Activated CD4-positive, alpha-beta T cell treated with anti-CD3 and anti-CD28 coated beads for 36 hours (primary cell): Measurements from ENCODE around the gene CPED1. TPM values are rescaled to one million over a fixed set of nuclear protein-coding genes. Genes with fewer than 3 reads are reported as not detected.
"Not testable (repeated sequence)": the region's sequence is repeated elsewhere in the genome, so short reads cannot be mapped to it uniquely, and the experiment has no call there.

Source experiments
- ATAC-seq: fragments of 200-7000 bp; cut with Tn5 transposase; one replicate; pipeline ENCODE4 v1.10.0; 2021; ENCODE audit warnings: mild to moderate bottlenecking, moderate library complexity
- CTCF ChIA-PET: fragments of 350-600 bp; sonication (Branson Sonifier 250); formaldehyde crosslinking; loops from one replicate; lab custom pipeline; 2021; ENCODE audit warnings: antibody characterized with exemption; lab: Charles Lee
- POLR2A ChIA-PET: fragments of 350-600 bp; sonication (Branson Sonifier 250); formaldehyde crosslinking; loops from one replicate; lab custom pipeline; 2021; ENCODE audit warnings: antibody characterized with exemption, inconsistent platforms; lab: Charles Lee
- DNase-seq: peaks from one replicate; pipeline ENCODE4 v3.0.0-alpha.2; 2020
- H3K27ac Mint-ChIP-seq: one replicate; pipeline ENCODE4 v1.8.0; 2021; ENCODE audit warnings: mixed read lengths
- H3K27me3 Mint-ChIP-seq: one replicate; pipeline ENCODE4 v1.8.0; 2021; ENCODE audit warnings: mixed read lengths
- H3K36me3 Mint-ChIP-seq: one replicate; pipeline ENCODE4 v1.8.0; 2021; ENCODE audit warnings: low read depth, mixed read lengths
- H3K4me1 Mint-ChIP-seq: one replicate; pipeline ENCODE4 v1.8.0; 2021; ENCODE audit warnings: mixed read lengths
- H3K4me3 Mint-ChIP-seq: one replicate; pipeline ENCODE4 v1.8.0; 2021; ENCODE audit warnings: mild to moderate bottlenecking, moderate library complexity, mixed read lengths
- H3K9me3 Mint-ChIP-seq: one replicate; pipeline ENCODE4 v1.8.0; 2021; ENCODE audit warnings: low read depth, mixed read lengths
- intact Hi-C, 2 experiments: fragments of 100-400 bp; cut with DNase I in 1 of 2; cut with micrococcal nuclease in 1 of 2; formaldehyde crosslinking; loops; one replicate each; pipeline versions ENCODE4 v1.14.2 to v1.15.1; 2022 to 2024; cut with DNase I, micrococcal nuclease
- total RNA-seq, 2 experiments: library from RNA; stranded (reverse); gene quantifications; one replicate each; pipeline ENCODE4 v1.2.3, GENCODE V29; 2021

CPED1 gene
- total RNA-seq, 2 experiments from 2014 or later, result not detected

- Mint-ChIP-seq H3K9me3 (peaks cover 2% of the 10 kb centered on the region), H3K36me3 (no peaks in the 10 kb centered on the region), H3K4me1 (no peaks in the 10 kb centered on the region), H3K27me3 (peaks cover 7% of the 10 kb centered on the region), H3K4me3 (no peak overlapping the region), H3K27ac (no peak overlapping the region)
- no peak for DNase-seq
- POLR2A ChIA-PET, result no interaction called here
- CTCF ChIA-PET, result no interaction called here
- ATAC-seq, result no peak
- intact Hi-C loops, result no loop called here
These were observed 240.3 kb downstream of the CPED1 start for GRCh38 chr7:121228779-121229178.

GRCh38 chr7:121235201-121235600 is 246.7 kb downstream of the CPED1 start:
- no peaks in the 10 kb centered on the region for H3K36me3 Mint-ChIP-seq
- H3K9me3 Mint-ChIP-seq, result no peaks in the 10 kb centered on the region
- H3K4me1 Mint-ChIP-seq, result no peaks in the 10 kb centered on the region
- peaks cover 2% of the 10 kb centered on the region for H3K27me3 Mint-ChIP-seq
- no peak overlapping the region for H3K27ac Mint-ChIP-seq
- intact Hi-C loops, result no loop called here
- ChIA-PET CTCF (no interaction called here), POLR2A (no interaction called here)
- DNase-seq (no peak), ATAC-seq (no peak)
- no peak overlapping the region for H3K4me3 Mint-ChIP-seq

GRCh38 chr7:121237601-121238000 is 249.1 kb downstream of the CPED1 start:
- DNase-seq (no peak), ATAC-seq (no peak)
- POLR2A ChIA-PET, result no interaction called here
- CTCF ChIA-PET, result interaction anchor here (1.1 kb wide), 1 partner anchor 10 kb away, joined by 3 read pairs; no protein-coding TSS in a partner anchor
- Mint-ChIP-seq H3K27me3 (no peaks in the 10 kb centered on the region), H3K9me3 (no peaks in the 10 kb centered on the region), H3K36me3 (no peaks in the 10 kb centered on the region), H3K27ac (no peak overlapping the region), H3K4me1 (no peaks in the 10 kb centered on the region), H3K4me3 (no peak overlapping the region)
- intact Hi-C loops, result no loop called here

GRCh38 chr7:121244120-121244870 is 255.8 kb downstream of the CPED1 start:
- ATAC-seq (no peak), DNase-seq (no peak)
- ChIA-PET POLR2A (no interaction called here), CTCF (no interaction called here)
- Mint-ChIP-seq H3K9me3 (peaks cover 7% of the 10 kb centered on the region), H3K27me3 (peaks cover 2% of the 10 kb centered on the region), H3K36me3 (no peaks in the 10 kb centered on the region), H3K4me3 (no peak overlapping the region), H3K4me1 (no peaks in the 10 kb centered on the region), H3K27ac (no peak overlapping the region)
- intact Hi-C loops, result no loop called here

GRCh38 chr7:121251367-121251766 is 262.9 kb downstream of the CPED1 start:
- H3K36me3 Mint-ChIP-seq, DNase-seq, H3K27me3 Mint-ChIP-seq, CTCF ChIA-PET, H3K4me1 Mint-ChIP-seq, intact Hi-C loops, ATAC-seq, H3K4me3 Mint-ChIP-seq, H3K9me3 Mint-ChIP-seq, POLR2A ChIA-PET, H3K27ac Mint-ChIP-seq: not testable (repeated sequence)

GRCh38 chr7:121252523-121253235 is 264.2 kb downstream of the CPED1 start:
- DNase-seq, POLR2A ChIA-PET, H3K4me3 Mint-ChIP-seq, CTCF ChIA-PET, H3K27ac Mint-ChIP-seq, H3K27me3 Mint-ChIP-seq, intact Hi-C loops, H3K9me3 Mint-ChIP-seq, H3K36me3 Mint-ChIP-seq, H3K4me1 Mint-ChIP-seq, ATAC-seq: not testable (repeated sequence)

- Mint-ChIP-seq H3K4me1 (no peaks in the 10 kb centered on the region), H3K9me3 (no peaks in the 10 kb centered on the region), H3K4me3 (no peak overlapping the region), H3K36me3 (no peaks in the 10 kb centered on the region), H3K27ac (no peak overlapping the region), H3K27me3 (no peaks in the 10 kb centered on the region)
- ATAC-seq (no peak), DNase-seq (no peak)
- POLR2A ChIA-PET, result no interaction called here
- intact Hi-C loops, result no loop called here
- CTCF ChIA-PET, result no interaction called here
These were observed 271.3 kb downstream of the CPED1 start for GRCh38 chr7:121259826-121260225.

GRCh38 chr7:121261207-121261884 is 272.8 kb downstream of the CPED1 start:
- ATAC-seq, result no peak
- Mint-ChIP-seq H3K9me3 (no peaks in the 10 kb centered on the region), H3K36me3 (no peaks in the 10 kb centered on the region), H3K4me3 (no peak overlapping the region), H3K27me3 (peaks cover 4% of the 10 kb centered on the region), H3K27ac (no peak overlapping the region), H3K4me1 (no peaks in the 10 kb centered on the region)
- no peak for DNase-seq
- intact Hi-C loops, result no loop called here
- ChIA-PET CTCF (no interaction called here), POLR2A (no interaction called here)

GRCh38 chr7:121262221-121262620 is 273.7 kb downstream of the CPED1 start:
- Mint-ChIP-seq H3K27me3 (peaks cover 6% of the 10 kb centered on the region), H3K36me3 (no peaks in the 10 kb centered on the region), H3K9me3 (no peaks in the 10 kb centered on the region), H3K4me3 (no peak overlapping the region), H3K4me1 (no peaks in the 10 kb centered on the region), H3K27ac (no peak overlapping the region)
- intact Hi-C loops, result no loop called here
- ATAC-seq, result no peak
- CTCF ChIA-PET, result no interaction called here
- POLR2A ChIA-PET, result no interaction called here
- no peak for DNase-seq

GRCh38 chr7:121262969-121263368 is 274.5 kb downstream of the CPED1 start:
- Mint-ChIP-seq H3K36me3 (no peaks in the 10 kb centered on the region), H3K27ac (no peak overlapping the region), H3K4me3 (no peak overlapping the region), H3K4me1 (no peaks in the 10 kb centered on the region), H3K9me3 (no peaks in the 10 kb centered on the region), H3K27me3 (peaks cover 6% of the 10 kb centered on the region)
- intact Hi-C loops, result no loop called here
- ChIA-PET POLR2A (no interaction called here), CTCF (no interaction called here)
- ATAC-seq (no peak), DNase-seq (no peak)

GRCh38 chr7:121266307-121266894 is 277.9 kb downstream of the CPED1 start:
- H3K4me1 Mint-ChIP-seq, result peaks cover 4% of the 10 kb centered on the region
- peaks cover 10% of the 10 kb centered on the region for H3K27me3 Mint-ChIP-seq
- no peak overlapping the region for H3K27ac Mint-ChIP-seq
- intact Hi-C loops, result no loop called here
- POLR2A ChIA-PET, result no interaction called here
- CTCF ChIA-PET, result no interaction called here
- ATAC-seq (no peak), DNase-seq (no peak)
- no peaks in the 10 kb centered on the region for H3K9me3 Mint-ChIP-seq
- no peak overlapping the region for H3K4me3 Mint-ChIP-seq
- H3K36me3 Mint-ChIP-seq, result no peaks in the 10 kb centered on the region
